PC-9 (cell line): ENCODE results near the gene KCNRG.

Experiments used
- EZH2 ChIP-seq: fragments of 200-600 bp; sonication (generic); IDR thresholded peaks from 2 replicates; pipeline ENCODE4 v1.8.0; 2017; ENCODE audit warnings: antibody characterized with exemption, low read depth
- TF ChIP-seq, protein P1 (sequence below): fragments of 200-600 bp; sonication (generic); conservative IDR thresholded peaks from 2 replicates; pipeline ENCODE4 v1.6.1; 2017; ENCODE audit warnings: mixed run types, antibody characterized with exemption, mild to moderate bottlenecking, moderate library complexity

DNA sequence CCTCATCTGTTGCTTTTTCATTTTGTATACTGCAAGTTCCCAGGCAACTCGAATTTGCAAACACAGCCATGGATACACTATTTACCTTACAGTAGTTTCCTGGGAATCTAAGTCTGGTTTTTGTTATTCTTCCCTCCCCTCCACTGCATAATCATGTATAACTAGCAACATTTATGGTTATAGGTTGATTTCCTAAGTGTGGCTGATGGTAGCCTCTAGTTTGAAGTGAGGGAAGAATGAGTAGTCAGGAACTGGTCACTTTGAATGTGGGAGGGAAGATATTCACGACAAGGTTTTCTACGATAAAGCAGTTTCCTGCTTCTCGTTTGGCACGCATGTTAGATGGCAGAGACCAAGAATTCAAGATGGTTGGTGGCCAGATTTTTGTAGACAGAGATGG, at the start of gene KCNRG:
- no peak for TF ChIP-seq EZH2
- TF ChIP-seq, protein P1, sequence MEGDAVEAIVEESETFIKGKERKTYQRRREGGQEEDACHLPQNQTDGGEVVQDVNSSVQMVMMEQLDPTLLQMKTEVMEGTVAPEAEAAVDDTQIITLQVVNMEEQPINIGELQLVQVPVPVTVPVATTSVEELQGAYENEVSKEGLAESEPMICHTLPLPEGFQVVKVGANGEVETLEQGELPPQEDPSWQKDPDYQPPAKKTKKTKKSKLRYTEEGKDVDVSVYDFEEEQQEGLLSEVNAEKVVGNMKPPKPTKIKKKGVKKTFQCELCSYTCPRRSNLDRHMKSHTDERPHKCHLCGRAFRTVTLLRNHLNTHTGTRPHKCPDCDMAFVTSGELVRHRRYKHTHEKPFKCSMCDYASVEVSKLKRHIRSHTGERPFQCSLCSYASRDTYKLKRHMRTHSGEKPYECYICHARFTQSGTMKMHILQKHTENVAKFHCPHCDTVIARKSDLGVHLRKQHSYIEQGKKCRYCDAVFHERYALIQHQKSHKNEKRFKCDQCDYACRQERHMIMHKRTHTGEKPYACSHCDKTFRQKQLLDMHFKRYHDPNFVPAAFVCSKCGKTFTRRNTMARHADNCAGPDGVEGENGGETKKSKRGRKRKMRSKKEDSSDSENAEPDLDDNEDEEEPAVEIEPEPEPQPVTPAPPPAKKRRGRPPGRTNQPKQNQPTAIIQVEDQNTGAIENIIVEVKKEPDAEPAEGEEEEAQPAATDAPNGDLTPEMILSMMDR: no peak
